K562 (cell line): ENCODE data around the gene LAPTM5.

Source experiments
- CTCF ChIP-seq, 3 experiments: IDR thresholded peaks in 2 of 3; conservative IDR thresholded peaks in 1 of 3; 2 replicates each; pipeline ENCODE4 v1.5.1; 2011 to 2012; ENCODE audit warnings: low read length in 3 of 3, mild to moderate bottlenecking in 3 of 3, control low read depth in 2 of 3, improper control_type of control experiment in 1 of 3, inconsistent platforms in 1 of 3, low read depth in 1 of 3, mixed read lengths in 1 of 3, moderate library complexity in 1 of 3; ENCODE audit not compliant: insufficient read depth in 2 of 3
- E2F4 ChIP-seq: sonication (generic); formaldehyde crosslinking; IDR thresholded peaks from 2 replicates; pipeline ENCODE4 v1.8.0; 2022; ENCODE audit warnings: mild to moderate bottlenecking, low read depth, missing genetic modification reagents
- EGR1 ChIP-seq: fragments of 450-650 bp; conservative IDR thresholded peaks from 2 replicates; pipeline ENCODE4 v1.6.1; 2017; ENCODE audit warnings: mild to moderate bottlenecking
- EZH2 ChIP-seq: IDR thresholded peaks from 2 replicates; pipeline ENCODE4 v1.6.1; 2012; ENCODE audit warnings: low read depth, mild to moderate bottlenecking, inconsistent platforms, low read length, borderline replicate concordance
- MCM2 ChIP-seq: fragments of 450-650 bp; IDR thresholded peaks from 2 replicates; pipeline ENCODE4 v1.6.1; 2017; ENCODE audit warnings: low read depth, mild to moderate bottlenecking
- PHF21A ChIP-seq: fragments of 450-650 bp; IDR thresholded peaks from 2 replicates; pipeline ENCODE4 v1.6.1; 2017; ENCODE audit warnings: low read depth, borderline replicate concordance
- POLR2AphosphoS5 ChIP-seq: IDR thresholded peaks from 2 replicates; pipeline ENCODE4 v1.6.1; 2011; ENCODE audit warnings: mild to moderate bottlenecking, low read depth, low read length, moderate library complexity; ENCODE audit not compliant: control insufficient read depth, insufficient read depth
- RBBP5 ChIP-seq: fragments of 200-600 bp; sonication (generic); IDR thresholded peaks from 2 replicates; pipeline ENCODE4 v1.6.1; 2012; ENCODE audit warnings: borderline replicate concordance, mild to moderate bottlenecking, low read length, control low read depth, inconsistent platforms; ENCODE audit not compliant: insufficient read depth, poor library complexity, severe bottlenecking
- ZNF134 ChIP-seq: fragments of 250-450 bp; sonication (Bioruptor Pico); conservative IDR thresholded peaks from 2 replicates; pipeline ENCODE4 v1.4.0; 2020
- ZNF57 ChIP-seq: fragments of 450-650 bp; formaldehyde crosslinking; IDR thresholded peaks from 2 replicates; pipeline ENCODE4 v1.4.0; 2020; ENCODE audit warnings: mild to moderate bottlenecking, moderate library complexity
- ZNF586 ChIP-seq: fragments of 450-650 bp; formaldehyde crosslinking; conservative IDR thresholded peaks from 2 replicates; pipeline ENCODE4 v1.4.0; 2020; ENCODE audit warnings: mild to moderate bottlenecking, moderate library complexity
- ZNF592 ChIP-seq: fragments of 450-650 bp; IDR thresholded peaks from 2 replicates; pipeline ENCODE4 v1.6.1; 2017; ENCODE audit warnings: antibody characterized with exemption, mild to moderate bottlenecking

GRCh38 chr1:30700528-30701257 lies 56.9 kb downstream of the LAPTM5 start:
- TF ChIP-seq ZNF592: no peak
- no peak for TF ChIP-seq E2F4 (CRISPR knock-in tag)
- no peak for TF ChIP-seq EZH2
- no peak for TF ChIP-seq POLR2AphosphoS5
- TF ChIP-seq RBBP5: peak; percentile 18
- no peak for TF ChIP-seq ZNF57
- TF ChIP-seq CTCF (IDR thresholded peaks at IDR 0.05 in 2 of 3, conservative IDR thresholded peaks at IDR 0.05 in 1 of 3; ENCODE audit: insufficient read depth in 2 of 3, low read depth in 1 of 3, low read length in 3 of 3): no peak
- TF ChIP-seq ZNF134 (CRISPR knock-in tag): no peak
- TF ChIP-seq ZNF586: no peak
- TF ChIP-seq EGR1: no peak
- no peak for TF ChIP-seq MCM2
- no peak for TF ChIP-seq PHF21A
